HG03108 (cell line): ENCODE data around the gene TMC1.
"Not testable (repeated sequence)": the region's sequence is repeated elsewhere in the genome, so short reads cannot be mapped to it uniquely, and the experiment has no call there.

Source experiments
- ATAC-seq: cut with Tn5 transposase; IDR thresholded peaks from one replicate; pipeline ENCODE4 v1.9.1; 2021; ENCODE audit warnings: moderate library complexity; ENCODE audit not compliant: unreplicated experiment

The TMC1 gene

DNA sequence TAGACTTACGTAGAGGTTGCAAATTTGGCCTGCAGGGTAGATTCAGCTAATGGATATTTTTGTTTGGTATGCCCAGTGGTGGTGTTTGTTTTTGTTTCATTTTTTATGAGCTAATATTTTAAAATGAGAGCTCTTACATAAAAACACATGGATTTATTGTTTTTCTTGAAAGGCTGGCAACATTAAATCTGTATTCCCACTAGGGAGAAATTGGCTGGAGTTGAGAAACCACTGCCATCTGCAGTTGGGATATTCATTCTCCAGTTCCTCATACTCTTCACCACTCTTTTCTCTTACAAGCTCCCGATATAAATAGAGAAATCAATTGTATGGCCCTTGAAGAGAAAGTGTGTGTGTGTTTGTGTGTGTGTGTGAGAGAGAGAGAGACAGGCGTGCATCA is 288.2 kb downstream of the TMC1 start:
- ATAC-seq = no peak

DNA sequence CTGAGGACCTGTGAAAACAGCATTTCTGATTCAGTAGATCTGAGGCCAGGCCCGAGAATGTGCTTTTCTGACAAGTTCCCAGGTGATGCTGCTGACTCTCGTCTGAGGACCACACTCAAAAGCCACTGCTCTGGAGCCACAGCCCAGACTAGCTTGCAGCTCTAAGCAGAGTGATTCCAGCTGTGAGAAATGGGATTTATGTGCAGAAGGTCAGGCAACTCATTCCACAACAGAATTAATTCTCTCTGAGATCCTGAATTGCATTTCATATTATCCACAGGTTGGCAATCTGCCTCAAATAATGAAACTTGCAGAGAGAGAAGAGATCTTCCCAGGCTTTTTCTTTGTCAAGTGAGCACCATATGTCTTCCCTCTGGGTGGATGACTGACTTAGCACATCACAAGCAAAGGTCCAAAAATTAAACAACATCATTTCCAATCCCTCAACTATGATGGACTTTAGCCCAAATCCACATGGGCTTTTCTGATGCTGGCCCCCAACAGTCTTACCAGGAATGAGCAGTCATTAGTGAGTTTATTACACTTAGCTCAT is 291.2 kb downstream of the TMC1 start:
- no peak for ATAC-seq

DNA sequence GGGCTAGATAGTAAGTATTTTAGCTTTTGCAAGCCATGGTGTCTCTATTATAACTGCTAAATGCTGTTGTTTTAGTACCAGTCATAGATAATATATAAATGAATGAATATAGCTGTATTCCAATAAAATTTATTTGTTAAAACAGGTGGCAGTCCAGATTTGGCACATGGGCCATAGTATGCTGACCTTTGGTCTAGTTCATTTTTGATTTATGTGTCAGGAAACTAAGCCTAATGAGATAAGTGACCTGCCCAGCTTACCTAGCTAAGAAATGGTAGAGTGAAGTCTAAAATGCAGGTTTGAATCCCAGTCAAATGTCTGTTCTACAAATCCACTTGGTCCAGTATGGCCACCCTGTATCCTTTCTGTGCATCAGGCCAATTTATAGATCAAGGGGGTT is 292.1 kb downstream of the TMC1 start:
- no peak for ATAC-seq

DNA sequence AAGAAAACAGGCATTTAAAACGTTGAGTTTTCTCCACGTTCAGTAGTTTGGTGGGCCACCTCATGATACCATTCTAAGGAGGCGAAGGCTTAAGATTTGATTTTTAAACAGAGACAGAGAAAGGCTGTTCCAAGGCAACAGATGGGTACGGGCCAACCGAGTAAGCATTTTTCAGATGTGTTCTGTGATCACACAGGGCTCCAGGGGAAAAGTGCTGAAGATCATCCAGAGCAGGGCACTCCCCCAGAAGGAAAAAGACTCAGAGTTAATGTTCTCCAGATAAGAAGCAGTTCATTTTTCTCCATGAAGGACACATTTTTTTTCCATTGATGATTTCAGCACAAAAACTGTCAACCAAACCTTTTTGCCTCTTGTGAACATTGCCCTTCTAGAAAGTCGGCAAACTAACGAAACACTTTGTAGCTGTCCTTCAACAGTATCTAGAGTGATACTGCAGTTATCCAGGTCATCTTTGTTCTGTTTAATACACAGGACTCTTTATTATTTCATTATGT is 292.7 kb downstream of the TMC1 start:
- ATAC-seq = no peak

DNA sequence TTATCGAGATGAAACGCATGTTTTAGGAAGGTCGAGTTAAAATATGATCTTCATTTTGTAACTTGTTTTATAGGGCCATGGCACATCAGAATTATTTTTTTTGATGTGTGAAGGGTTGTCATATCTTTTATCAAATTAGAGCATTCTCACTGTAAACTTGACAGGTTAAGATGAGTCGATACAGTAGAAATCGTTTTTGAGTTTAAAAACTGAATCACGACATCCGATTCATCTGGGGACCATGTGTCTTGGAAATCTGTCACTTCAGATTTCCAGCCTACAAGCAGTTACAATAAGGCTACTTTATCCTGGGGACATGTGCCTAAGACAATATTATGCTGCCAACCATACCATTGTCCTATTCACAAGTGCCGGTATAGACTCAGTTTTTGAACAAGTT is 295.3 kb downstream of the TMC1 start:
- ATAC-seq = no peak

DNA sequence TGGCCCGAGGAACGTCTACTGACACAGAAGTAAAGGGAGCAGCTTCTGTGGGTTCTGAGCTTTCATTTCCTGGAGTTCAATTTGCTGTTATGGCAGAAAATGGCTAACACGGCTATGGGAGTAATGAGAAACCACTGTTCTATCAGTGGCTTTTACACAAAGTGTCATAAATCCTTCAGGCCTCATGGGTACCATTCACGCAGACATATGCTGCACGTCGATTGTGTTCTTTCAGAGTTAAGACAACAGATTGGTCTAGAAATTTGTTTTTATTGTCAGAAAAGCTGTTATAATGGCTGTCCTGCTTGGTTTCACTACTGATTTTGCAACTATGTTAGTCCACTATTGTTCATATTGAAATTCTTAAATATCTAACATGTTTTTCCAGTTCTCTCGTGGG is 296.0 kb downstream of the TMC1 start:
- ATAC-seq = no peak

DNA sequence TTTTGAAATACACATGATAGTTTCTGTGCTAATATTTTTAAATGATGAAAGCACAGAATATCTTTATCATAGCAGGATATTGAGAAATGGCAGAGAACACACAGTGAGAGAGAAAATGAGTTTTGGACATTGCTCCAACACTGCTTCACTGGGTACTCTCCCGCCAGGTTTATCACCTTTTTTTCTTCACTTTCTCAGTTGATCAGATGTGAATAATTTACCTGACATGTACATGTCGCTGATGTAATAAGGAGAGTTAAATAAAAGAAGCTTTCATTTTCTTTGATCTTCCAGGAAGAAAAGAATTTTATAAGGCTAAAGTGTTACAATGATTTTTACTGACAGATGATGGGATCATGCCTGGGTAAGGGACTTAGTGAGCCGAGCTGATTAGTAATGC is 297.0 kb downstream of the TMC1 start:
- ATAC-seq = no peak

DNA sequence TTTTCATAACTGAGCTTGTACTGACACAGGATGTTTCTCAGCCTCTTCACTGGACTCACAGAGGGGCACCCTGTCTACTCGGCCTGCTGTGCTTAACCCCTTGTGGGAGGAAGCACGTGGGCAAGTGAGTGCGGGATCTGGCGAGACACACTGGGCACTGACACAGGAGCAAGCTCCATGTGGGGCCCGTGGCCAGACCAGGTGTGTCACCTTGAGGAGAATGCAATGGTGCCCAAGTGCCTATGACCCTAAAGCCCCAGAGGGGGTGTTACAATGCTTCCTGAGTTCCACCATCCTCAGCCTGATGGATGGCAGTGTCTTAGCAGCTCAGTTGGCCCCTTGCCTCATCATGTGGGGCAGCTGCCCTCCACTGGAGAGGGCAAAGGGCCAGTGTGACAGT is 302.6 kb downstream of the TMC1 start:
- ATAC-seq = no peak

DNA sequence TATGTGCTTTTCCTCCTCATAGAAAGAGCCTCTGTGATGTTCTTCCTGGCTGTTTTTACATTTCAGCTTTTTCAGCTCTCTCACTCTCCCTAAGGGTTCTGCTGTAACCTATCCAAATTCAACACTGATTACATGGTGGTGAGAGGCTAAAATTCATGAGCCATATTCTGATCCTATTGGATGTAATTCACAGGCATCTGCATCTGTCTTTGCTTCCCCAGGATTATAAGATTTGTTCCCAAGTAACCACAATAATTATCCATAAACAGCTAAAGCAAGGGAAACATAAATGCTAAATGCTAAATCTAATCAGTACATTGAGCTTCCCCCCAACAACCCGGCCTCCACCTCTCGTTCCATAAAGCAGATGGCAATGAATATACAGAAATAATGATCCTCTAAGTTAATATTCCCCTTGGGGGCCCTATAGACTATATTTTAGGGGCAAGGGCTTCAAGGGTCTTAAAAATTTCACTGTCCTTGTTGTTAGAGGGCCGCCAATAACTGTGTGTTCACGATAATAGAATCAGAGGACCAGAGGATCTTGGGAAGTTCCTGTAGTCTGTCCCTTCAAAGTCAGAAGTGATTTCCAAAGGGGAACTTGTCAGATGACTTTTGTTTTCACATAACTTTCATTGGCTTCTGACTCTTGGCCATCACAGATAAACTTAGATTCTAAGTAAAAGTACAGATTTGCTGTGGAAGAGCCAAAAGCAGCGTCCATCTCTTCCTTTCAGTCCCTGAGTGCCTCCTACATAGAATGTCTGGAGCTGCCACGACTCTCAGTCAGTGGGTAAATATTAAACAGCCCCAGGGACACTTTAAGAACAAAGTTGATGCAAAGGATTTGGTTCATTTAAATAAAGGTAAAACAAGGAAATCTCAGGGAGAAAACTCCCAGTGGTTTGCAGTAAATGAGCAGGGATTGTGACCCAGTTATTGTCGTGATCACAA is 305.9 kb downstream of the TMC1 start:
- ATAC-seq = no peak

DNA sequence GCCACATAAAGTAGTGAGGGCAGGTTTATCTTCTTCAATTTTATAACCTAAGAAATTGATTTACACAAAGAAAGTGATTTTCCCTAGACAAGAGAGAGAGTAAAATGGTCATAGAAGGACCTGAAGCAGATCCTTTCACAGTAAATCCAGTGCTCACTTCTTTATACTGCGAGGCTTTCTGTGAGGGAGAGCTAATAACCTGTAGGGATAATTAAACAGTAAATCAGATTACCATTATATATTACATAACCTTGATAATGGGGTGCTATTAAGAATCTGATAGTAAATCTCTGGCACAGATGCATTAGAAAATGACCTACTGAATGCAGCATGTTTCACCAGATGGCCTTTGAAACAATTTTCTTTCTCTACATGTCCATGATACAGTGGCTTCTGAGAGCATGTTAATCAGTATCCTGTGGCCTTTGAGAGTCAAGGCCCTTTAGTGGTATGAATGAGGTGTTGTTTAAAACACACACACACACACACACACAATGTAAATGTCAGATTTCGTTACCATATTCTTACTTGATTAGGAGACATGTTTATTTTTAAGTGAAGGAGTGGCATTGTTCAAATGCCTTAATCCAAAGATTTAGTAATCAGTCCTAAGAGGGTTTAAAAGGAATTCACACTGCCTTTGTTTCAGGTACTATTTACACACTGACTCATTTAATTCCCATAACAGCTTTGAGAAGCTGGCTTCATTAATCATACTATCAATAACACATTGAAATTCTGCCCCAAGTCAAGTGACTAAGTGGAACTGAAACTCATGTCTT is 306.7 kb downstream of the TMC1 start:
- no peak for ATAC-seq

DNA sequence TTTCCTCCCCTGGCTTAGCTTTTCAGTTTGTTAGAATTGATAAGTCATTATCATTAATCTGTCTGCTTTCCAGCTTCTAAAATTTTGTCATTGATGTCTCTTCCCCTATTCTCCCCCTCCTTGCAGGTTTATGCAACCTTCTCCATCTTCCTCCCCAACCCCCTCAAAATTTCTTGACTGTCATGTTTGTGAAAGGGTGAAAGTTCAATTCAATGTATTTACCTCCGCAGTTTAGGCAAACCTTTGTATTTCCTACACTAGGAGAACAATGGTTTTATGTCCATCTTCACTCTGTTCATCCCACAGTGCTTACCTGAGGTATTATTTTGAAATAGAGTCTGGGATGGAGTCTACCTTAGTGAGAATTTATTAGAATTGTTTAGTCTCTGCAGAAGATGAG is 313.6 kb downstream of the TMC1 start:
- ATAC-seq = no peak

DNA sequence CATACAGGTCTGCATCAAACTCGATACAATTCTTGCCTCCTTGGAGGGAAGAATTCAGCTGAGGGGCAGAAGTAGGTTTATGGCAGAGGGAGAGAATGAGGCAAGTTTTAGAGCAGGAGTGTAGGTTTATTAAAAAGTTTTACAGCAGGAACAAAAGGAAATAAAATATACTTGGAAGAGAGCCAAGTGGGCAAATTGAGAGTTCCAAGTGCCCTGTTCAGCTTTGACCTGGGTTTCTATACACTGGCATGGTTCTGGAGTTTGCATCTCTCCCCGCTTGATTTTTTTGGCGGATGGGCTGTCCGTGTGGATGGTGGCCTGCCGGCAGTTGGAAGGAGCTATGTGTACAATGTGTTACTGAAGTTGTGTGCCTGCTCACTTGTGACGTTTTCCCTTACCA is 315.4 kb downstream of the TMC1 start:
- ATAC-seq = no peak

DNA sequence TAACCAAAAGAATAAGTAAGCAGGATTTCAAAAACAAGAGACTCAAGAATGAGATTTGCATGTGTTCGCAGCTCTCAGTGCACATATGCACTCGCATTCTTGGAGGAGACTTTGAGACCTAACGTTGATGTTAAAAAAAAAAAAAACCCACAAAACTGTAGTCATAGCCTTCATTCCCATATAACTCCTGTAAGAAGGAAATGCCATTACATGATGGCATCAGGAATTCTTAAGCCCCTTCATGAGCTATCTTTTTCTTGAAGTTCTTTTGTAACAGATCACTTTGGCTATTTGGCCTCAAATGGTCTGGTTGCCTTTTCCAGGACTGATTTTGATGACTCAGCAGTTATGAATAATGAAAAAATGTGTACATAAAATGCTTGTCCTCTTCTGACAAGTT is 317.7 kb downstream of the TMC1 start:
- no peak for ATAC-seq

DNA sequence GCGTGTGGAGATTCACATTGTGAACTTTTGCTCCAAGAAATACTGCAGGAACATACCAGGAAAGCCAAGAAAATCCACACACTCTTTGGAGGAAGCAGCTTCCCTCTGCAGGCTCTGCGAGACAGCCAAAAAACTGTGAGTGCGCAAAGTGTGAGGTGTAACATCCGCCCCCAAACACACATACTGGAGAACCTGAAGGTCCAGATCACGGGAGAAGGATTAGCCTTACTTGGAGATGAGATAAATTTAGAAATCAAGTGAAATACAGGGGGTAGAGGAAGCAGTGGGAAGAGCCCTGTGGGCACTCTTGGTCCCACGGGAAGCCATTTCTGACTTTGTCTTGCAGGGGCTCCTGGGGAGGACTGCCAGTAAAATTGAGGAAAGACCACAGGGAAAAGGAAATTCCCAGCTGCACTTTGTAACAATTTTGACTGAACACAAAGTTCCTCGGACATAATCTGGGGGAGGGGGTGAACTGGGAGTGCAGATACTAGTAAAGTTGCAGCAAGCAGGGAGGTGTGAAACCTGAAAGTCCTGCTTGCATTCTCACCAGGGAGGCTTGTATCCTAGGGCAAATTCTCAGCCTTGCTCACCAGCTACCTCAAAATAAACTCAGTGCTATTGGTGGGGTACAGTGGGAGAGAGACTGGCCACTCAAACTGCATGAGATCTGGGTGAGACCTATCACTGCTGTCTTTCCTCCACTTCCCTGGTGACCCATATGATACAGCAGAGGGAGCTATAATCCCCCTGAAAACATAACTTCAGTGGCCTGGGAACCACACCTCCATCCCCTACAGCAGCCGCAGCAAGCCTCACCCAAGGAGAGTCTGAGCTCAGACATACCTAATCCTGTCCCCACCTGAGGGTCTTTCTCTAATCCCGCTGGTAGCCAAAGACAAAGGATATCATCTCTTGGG is 322.4 kb downstream of the TMC1 start:
- no peak for ATAC-seq

DNA sequence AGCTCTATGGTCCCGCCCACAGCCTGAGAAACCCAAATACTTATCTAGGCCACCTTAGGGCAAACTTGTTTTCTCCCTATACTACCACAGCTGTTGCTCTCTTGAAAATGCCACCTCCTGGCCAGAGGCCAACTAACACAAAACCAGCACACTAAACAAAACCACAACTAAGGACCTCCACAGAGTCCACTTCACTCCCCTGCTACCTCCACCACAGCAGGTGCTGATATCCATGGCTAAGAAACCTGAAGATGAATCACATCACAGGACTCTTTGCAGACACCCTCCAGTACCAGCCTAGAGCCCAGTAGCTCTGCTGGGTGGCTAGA is 323.0 kb downstream of the TMC1 start:
- no peak for ATAC-seq

DNA sequence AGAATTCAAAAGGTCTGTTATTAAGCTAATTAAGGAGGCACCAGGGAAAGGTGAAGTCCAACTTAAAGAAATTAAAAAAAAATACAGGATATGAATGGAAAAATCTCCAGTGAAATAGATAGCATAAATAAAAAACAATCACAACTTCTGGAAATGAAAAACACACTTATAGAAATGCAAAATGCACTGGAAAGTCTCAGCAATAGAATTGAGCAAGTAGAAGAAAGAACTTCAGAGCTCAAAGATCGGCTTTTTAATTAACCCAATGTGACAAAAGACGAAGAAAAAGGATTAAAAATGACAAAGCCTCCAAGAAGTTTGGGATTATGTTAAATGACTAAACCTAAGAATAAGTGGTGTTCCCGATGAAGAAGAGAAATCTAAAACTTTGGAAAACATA is 323.6 kb downstream of the TMC1 start:
- ATAC-seq = not testable (repeated sequence)

DNA sequence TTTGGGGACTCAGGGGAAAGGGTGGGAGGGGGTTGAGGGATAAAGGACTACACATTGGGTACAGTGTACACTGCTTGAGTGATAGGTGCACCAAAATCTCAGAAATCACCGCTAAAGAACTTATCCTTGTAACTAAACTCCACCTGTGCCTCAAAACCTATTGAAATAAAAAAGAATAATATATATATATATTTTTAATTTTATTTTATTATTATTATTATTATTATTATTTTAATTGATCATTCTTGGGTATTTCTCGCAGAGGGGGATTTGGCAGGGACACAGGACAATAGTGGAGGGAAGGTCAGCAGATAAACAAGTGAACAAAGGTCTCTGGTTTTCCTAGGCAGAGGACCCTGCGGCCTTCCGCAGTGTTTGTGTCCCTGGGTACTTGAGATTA is 328.8 kb downstream of the TMC1 start:
- ATAC-seq = not testable (repeated sequence)

DNA sequence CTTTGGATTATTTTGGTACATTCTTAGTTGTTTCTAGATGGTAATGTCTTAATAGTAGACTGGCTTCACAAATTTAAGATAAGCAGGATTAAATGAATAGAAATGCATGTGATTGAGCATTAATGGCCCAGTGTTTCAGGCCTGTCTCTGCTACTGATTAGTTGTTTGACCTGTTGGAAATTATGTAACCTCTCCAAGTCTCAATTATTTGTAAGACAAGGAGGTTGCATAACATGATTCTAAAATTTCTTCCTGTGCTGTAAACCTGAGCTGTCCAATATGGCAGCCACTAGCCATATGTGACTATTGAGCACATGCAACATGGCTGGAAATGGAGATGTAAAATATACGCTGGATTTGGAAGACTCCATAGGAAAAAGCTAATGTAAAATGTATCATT is 333.9 kb downstream of the TMC1 start:
- ATAC-seq = no peak

DNA sequence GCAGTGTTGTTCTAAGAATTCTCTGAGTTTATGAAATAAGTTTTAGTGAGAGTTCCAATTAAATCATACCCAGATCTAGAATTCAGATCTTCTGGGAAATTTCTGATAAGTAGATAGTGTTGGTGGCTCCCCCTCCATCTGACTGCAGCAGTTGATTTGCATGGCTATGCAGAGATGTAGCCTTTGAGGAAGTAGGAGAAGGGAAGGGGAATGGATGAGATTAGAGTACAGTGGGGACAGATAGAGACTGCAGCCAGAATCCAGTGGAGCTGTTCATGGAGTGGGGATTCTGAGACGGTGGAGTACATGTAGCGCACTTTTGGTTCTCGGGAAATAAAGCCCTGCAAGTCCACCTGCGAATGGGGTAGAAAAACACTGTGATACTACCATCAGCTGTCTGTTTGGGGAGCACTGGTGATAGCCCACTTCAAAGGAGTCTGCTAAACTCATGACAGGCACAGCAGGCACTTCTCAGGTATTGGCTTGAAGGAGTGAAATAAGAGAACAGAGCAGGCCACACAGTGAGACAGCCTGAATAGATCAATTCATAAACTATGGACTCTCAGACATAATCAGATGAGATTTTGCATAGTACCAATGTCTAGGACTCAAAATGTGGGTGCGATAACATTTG is 334.6 kb downstream of the TMC1 start:
- ATAC-seq = no peak

DNA sequence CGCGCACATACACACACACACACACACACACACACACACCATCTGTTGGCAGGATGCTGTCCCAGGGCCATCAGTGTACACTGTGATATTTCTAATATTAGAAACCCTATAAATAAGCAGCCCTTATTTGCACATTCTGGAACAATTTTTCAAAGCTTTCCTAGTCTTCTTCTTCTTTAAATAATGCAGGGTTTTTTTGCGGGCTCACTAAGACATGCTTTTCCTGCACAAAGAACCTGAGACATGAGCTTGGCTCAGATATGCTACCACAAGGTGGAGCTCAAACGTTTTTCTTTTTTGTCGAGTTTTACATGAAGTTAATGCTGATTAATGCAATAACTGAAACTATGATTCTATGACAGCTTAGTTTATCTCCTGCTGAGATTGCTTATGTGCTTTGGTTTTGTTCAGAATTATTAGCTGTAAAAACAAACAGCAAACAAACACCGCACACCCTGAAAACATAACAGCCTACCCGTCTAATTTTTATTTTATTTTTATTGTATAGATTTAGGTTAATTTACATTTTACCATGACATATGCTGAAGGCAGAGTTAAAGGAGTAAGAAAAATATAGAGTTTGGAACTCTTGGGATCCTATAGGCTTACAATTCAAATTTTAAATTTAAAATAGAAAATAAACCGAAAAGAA is 335.7 kb downstream of the TMC1 start:
- no peak for ATAC-seq
